Measurements from ENCODE around the gene PPP3R1. TPM values are rescaled to one million over a fixed set of nuclear protein-coding genes. Genes with fewer than 3 reads are reported as not detected.

Gene PPP3R1, protein sequence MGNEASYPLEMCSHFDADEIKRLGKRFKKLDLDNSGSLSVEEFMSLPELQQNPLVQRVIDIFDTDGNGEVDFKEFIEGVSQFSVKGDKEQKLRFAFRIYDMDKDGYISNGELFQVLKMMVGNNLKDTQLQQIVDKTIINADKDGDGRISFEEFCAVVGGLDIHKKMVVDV
- total RNA-seq (2014; rRNA removed; shearing (Covaris generic)) = 18.0 and 24.5 TPM in 2 replicates

DNA sequence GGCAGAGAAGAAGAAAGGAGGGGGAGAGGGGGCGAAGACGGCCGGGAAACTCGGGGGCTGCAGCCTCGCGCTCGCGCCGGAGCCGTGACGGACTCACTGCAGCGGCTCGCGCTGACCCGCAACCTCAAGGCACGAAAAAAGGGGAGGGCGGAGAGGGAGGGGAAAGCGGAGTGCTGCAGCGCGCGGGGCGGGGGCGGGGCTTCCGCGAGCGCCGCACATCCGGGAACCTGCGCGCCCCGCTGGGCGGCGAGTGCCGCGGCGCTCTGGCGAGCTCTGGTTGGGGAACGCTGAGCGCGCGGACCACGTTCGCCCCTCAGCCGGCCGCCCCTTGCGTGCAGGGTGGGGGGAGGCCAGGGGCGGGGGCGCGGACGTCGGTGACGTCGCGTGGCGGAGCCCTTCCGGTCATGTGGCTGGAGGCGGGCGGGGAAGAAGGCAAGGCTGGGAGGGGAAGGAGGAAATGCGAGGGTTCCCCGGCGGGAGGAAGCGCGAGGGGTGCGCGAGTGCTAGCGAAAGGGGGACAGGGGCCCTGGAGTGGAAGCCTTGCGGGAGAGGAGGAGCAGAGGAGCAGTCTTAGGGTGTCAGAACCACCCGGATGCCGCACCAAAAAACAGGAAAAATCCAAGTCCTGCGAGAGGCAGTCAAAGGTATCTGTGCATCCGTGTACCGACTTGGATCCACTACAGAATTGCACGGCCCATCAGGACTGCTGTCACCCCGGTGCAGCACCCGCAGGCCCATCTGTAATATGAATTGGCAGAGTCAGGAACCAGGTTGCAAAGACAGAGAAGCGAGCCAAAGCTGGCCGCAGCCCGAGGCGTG is at the start of gene PPP3R1:
TSS of gene PPP3R1 (minus strand) at position 133 of the 819 bp plus-strand sequence. CDS start 405 bp downstream, outside the sequence.
- peak; percentile 87 for DNase-seq (ENCODE audit: low spot score)

DNA sequence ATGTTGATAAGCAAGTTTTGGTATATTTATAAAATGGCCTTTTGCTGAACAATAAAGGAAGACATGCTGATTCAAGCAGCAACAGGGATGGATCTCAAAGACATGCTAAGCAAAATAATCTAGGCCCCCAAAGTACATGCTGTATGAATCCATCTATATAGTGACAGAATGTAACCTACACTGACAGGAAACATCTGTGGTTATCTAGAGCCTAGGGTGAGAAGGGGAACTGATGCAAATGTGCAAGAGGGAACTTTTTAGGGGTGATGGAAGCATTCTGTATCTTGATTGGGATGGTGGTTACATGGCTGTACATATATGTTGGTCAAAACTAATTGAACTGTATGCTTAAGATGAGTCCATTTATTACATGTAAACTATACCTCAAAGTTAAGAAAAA is 43.2 kb upstream of the PPP3R1 start:
- DNase-seq (ENCODE audit: low spot score) = no peak

DNA sequence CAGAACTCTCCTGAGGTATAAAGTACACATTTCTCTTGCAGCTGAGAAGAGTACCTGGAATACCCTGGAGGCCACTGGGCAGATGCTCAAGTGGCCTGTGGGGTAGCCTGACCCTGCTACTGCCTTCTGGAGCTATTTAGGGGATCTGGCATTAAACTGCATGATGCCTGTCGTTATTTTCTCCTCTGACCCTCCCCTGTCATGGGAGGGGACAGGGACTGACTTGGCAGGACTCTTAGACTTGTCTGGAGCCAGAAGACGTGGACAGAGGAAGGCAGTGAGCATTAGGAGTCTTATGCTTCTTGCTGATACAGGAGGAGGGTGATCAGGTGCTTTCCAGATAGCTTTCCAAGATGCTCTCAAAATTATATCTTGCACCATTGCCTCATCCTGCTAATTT is 42.6 kb upstream of the PPP3R1 start:
- no peak for DNase-seq (ENCODE audit: low spot score)

DNA sequence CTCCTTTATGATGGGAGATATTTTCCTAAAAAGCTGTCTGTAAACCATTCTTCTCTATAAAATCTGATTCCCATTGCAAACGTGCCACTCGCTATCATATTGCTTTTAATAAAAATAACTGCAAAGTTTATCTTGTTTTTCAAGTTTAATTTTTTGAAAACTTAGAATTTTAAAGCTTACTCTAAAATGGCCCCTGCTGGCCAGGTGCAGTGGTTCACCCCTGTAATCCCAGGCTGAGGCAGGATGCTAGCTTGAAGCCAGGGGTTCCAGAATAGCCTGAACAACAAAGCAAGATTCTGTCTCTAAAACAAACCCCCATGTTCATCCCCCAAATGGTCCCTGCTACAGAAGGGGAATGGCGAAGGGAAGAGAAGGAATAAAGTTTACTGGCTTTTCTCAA is 41.9 kb upstream of the PPP3R1 start:
- DNase-seq (ENCODE audit: low spot score) = no peak

DNA sequence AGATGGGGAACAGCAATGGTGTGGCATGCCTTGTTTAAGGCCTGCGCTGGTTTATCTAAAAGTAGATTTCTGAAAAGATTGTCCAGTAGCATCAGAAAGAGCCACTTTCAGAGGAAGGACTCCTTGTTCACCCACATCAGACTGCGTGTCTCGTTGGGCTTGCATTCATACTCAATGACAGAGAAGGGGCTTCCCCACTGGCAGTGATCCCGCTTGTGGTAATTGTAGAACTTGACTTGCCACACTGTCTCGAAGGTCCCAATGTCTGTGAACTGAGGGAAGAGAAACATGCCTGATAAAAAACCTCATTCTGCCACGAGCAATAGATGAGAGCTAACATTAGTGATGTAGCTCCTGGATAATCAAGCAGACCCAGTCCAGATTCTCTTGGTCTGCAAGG is 41.4 kb upstream of the PPP3R1 start:
- DNase-seq (ENCODE audit: low spot score) = no peak

DNA sequence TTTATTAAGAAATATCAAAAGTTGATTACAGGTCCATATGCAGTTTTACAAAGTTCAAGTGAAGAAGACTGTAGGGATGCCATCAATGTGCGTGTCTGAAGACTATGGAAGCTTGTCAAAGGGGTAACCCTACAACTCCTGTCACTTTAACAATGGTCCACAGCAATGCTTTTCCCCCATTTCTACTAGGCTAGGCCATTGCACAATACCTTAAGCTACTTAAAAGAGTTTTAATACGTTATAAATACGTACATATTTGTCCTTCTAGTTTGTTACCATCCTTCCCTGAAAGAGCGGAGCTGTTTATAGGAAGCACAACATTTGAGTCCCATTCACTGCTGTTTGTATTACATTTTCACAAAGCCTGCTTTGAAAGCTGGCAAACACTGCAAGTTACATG is 40.7 kb upstream of the PPP3R1 start:
- no peak for DNase-seq (ENCODE audit: low spot score)

DNA sequence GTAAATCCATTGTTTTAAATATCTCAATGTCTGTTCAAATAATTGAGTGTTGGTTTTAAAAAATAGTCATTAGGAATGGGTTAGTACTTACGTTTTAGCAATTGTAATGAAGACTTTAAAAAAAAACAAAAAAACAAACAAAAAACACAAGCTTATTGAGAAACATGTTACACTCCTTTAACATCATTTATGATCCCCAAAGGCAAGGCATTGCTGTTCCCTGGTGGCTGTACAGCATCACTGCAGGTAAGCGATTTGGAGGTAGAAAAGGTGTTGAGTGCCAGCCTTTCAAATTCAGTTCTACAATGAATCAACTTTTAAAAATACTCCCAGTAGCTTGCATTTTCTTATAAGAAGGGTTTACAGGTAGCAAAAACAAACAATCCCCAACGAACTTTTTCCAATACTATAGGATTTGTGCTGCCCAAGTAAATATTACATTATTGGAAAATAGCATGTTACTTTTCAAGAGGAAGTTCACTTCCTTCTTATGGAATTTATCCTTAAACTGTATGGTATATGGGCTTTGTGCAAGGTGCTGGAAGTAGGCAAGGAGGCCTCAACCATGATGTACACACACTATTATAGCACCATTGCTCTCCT is 39.9 kb upstream of the PPP3R1 start:
- DNase-seq (ENCODE audit: low spot score) = peak; percentile 30

DNA sequence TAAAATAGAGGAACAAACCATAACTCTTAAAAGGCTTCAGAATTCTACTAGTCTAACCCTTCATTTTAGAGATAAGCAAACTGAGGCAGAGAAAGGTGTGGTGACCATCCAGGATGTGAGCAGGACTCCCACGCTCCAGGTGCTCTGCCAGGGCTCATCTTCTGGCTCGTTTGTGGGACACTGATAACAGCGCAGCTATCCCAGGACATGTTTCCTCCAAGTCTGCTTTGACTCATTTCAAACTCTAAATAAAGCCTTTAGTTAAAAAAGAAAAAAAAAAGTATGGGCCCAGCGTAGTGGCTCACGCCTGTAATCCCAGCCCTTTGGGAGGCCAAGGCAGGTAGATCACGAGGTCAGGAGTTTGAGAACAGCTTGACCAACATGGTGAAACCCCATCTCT is 39.0 kb upstream of the PPP3R1 start:
- no peak for DNase-seq (ENCODE audit: low spot score)

DNA sequence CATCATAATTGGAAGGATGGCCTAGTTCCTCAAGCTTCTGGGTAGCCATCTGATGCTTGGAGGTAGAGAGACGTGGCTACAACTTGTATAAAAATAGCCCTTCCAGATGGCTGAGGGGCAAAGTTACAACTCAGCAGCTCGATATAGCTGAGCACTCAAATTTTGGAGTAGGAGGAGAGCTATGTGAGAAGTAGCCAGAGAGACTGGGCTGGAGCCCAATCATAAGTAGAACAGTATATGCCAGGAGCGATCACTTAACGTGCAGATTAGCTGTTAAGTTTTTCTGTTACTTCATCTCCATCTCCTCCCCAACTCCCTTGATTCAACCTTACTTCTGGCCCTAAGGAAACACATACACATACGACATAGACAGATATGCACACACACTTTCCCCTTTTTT is 38.6 kb upstream of the PPP3R1 start:
- DNase-seq (ENCODE audit: low spot score) = no peak

DNA sequence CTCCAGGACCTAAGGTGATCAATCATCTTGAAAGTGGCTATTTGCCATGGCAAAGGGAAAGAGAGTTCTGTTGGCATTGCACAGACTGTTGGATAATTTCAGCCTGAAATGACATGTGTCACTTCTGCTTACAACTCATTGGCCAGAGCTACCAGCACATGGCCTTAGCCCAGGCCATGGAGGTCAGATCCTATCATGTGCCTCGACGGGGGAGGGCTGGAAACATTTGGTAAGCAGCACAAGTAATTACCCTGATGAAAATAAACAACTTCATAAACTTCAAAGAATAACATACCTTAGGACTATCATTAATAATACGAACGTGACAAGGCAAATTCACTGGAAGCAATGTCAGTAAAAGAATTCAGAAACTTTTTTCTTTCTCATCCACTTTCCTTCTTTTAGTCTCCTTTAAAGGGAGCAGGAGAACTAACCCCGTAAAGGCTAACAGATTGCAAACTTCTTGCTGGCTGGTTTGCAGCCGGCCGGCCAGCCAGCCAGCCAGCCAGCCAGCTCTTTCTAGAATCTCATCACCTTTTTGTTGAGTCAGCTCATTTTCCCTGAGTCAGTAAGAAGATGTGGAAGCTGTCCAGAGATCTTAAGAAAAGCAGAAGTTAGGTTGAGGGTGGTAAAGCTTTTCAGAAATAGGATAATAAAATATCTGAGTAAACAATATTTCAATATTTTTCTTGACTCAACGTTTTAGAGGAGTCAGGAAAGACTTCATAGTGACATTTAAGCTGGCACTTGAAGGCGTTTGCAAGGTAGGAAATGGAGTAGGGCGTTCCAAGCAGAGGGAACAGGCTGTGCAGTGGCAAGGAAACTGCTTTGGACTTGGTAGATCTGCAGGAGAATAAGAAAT is 35.5 kb upstream of the PPP3R1 start:
- DNase-seq (ENCODE audit: low spot score) = no peak

DNA sequence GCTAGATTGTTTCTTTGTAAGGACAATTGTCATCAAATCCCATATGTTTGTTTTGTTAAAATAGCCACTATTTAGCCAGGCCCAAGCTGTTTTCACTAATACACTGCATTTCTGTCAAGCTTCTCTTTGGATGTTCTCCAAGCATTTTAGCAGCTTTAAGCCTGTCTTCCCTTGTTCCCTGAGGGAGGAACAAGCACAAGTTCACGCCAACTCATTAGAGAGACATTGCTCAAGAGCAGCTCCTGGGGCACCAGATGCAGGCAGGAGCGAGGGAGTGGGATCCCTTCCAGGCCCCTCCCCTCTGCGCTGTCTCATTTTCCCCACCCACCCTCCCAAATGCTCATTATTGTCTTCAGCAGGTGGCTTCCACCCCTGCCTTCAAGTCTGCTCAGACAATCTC is 32.6 kb upstream of the PPP3R1 start:
- no peak for DNase-seq (ENCODE audit: low spot score)

DNA sequence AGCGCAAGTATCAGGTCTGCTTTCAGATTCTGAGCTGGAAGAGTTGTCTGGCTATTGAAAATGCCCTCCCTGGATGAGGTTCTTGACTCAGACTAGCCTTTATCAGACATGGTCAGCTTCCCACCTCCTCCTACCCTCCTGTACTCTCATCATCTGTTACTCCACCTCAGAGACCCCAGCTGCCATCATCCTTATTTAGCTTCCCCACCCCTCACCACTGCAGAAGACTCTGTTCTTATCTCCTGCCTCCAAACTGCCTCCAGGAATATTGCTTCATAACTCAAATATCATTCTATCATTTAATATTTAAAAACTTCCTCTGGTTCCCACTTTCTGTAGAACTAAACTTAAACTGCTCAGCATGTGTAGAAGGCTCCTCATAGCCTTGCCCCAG is 31.1 kb upstream of the PPP3R1 start:
- DNase-seq (ENCODE audit: low spot score) = no peak

DNA sequence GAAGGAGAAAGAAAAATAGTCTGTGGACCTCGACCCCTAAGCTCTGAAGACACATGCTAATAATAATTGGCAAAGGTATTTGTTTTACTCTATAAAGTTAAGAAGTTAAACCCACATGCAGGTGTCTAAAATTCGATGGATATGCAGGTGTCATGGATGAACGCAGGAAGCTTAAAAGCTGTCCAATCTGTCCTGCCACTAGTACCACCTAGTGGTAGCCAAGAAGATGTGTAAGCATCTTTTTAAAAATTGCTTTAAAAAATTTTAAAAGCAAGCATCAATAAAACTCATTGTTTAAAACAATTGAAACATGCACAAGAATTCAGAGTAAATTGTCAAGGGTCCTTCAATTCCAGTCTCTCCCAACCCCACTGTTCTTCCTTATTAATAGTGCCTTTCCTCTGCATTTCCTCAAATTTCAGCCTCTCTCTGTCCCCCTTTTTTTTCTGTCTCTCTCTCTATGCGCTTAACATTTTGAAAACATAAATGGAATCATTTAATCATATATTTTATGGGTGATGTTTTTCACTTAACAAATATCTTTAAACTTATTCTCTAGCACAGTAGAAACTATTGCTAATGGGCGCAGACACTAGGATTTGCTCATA is 30.6 kb upstream of the PPP3R1 start:
- DNase-seq (ENCODE audit: low spot score) = peak; percentile 27

DNA sequence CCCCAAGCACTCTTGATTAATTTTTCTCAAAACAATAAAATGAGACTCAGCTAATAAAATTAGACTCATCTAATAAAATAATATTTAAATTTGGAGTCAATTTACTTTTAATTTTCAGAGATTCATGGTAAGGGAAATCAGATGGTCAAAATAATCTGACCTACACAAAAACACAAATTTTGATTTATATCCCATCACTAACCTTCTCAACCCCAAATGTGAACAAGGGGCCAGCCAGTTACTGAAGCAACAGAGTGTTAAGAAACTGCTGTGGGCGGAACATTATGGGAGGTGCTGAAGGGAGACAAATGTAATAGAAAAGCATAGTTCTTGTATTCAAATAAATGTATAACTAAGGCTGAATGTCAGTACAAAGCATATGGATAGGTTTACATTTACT is 28.5 kb upstream of the PPP3R1 start:
- DNase-seq (ENCODE audit: low spot score) = no peak

DNA sequence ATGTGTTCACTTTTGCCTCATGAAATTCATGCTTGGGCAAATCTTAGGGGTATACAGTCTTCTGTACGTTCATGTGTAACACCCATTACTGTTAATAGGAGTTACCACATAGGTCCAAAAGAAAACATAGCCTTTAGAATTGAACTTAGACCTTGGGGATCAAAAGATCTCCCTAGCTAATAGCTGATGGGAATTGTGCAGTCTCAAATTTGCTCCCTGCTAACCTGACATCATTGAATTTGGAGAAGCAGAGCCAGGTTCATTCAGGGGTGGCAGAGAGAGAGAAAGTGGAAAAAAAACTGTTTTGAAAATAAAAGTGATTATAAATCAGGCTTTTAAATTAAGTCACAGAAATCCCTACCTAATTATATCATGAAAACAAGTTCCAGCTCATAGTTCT is 28.0 kb upstream of the PPP3R1 start:
- DNase-seq (ENCODE audit: low spot score) = no peak

DNA sequence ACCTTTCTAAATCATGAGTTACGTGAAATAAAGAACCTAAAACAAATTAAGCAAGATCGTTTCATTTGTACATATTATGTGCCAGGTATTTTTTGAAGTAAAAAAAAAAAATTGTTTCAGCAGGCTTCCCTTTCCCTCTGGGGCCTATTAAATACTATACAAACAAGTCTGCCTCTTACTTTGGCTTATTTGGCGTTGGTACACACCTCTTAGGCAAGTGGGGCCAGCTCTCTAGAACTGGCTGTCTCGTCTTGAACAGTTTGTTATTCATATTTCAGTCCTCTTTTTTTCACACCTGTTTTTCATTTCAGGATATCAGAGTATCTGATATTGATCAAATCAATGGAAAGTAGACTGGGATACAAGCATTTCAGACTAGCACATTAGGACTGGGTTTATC is 27.4 kb upstream of the PPP3R1 start:
- DNase-seq (ENCODE audit: low spot score) = no peak

DNA sequence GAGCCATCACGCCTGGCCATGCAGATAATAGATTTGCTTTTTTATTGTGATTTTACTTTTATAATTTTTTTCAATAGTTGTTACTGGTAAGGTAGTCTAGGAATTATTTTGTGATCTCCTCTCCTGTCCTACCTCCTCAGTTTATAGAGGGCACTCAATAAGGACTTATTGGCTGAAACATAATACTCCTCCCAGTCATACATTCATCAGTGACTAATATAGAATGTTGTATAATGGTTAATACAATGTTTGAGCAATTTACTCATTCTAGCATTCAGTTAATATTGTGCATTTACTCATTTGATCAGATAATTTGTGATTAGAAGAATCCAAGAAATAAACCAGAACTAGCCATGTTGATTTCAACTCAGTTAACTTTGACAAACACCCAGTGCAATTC is 25.8 kb upstream of the PPP3R1 start:
- DNase-seq (ENCODE audit: low spot score) = no peak

DNA sequence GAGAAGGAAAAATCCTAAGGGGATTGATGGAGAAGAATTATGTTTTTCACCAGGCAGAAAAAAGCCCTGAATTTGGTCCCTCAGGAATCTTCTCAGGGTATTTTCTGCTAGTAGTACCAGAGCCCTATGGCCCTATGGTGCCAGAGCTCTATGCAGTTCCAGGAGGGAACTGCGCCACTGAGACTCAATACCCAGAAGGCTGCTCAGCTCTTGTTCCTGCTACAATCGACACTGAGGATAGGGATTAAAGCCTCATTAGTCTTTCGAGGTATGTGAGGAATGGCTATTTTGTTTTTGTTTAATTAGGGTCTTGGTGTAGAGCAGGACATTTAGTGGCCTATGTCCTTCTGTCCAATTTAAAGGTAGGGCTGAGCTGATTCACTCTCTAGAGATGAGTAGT is 21.7 kb upstream of the PPP3R1 start:
- DNase-seq (ENCODE audit: low spot score) = no peak

DNA sequence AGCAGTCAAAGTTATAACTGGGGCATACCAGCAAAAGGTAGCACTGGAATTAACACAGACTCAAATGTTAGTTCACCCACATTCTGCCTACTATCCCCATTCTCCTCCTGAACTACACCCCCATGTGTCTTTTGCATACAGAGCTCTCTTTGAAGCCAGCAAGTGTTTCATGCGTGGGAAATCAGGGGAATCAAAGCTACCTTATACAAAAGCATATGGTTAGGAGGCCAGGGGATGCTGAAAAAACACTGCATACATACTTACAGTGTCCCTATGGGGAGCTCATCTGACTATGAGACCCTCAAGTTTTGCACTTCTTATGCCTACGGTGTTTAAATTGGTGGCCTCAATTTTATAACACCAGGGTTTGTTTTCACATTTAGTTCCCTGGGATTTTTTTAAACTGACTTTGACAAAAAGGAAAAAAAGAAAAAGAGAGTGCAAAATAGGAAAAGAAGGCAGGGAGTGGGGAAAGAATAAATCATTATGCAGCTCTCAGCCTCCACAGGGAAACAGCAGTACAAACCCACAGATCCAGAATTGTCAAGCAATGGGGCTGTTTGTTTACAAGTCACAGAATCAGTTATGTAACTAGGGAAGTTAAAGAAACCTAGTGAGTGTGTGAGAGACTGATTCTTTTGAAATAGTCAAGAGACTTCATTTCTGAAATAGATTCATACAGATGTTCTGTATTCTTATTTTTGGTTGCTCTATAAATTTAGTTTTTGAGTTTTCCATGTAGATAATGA is 20.1 kb upstream of the PPP3R1 start:
- no peak for DNase-seq (ENCODE audit: low spot score)

DNA sequence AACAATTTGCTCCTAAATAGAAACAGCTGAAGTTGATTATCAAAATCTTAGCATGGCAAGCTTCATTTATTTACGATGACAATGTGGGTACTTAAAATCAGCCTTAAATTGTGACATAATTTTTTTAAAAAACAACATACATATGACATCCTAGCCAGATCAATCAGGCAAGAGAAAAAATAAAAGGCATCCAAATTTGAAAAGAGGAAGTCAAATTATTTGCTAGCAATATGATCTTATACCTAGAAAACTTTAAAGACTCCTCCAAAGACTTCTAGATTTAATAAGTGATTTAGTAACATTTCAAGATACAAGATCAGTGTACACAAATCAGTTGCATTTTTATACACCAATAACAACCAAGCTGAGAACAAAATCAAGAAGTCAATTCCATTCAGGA is 14.3 kb upstream of the PPP3R1 start:
- DNase-seq (ENCODE audit: low spot score) = no peak

DNA sequence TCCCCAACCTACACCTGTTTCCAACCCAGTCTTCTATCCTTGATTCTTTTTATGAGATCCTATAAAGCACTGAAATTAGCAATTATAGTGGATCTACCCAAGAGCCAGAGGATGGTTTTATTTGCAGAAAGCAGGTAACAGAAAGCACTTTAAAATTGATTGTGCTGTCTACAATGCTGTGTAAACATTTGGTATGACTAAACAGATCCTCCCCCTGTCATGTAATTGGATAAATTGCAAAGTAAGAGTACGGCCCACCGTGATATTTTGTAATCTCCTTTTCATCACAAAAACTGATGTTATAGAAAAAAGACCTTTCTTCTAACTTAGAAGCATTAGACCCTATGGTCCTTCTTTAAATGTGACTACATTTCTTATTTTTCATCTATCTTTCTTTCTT is 11.3 kb upstream of the PPP3R1 start:
- DNase-seq (ENCODE audit: low spot score) = no peak
